Dedifferentiated amniotic fluid mesenchymal stem cell (primary cell): ENCODE measurements around the gene JDP2.

Experiments used
- DNase-seq: peaks from one replicate; pipeline ENCODE4 v3.0.0-alpha.2; 2016; ENCODE audit errors: extremely low spot score

The JDP2 gene

GRCh38 chr14:75514673-75515628 is 87.1 kb downstream of the JDP2 start:
- no peak for DNase-seq

- DNase-seq, result no peak
Measured at GRCh38 chr14:75515629-75515996, 87.8 kb downstream of the JDP2 start.

- no peak for DNase-seq
Measured at GRCh38 chr14:75518625-75519024, 90.8 kb downstream of the JDP2 start.

GRCh38 chr14:75519394-75519793 is 91.6 kb downstream of the JDP2 start:
- DNase-seq, result no peak

GRCh38 chr14:75519826-75520728 is 92.3 kb downstream of the JDP2 start:
- DNase-seq, result no peak

- no peak for DNase-seq
Measured at GRCh38 chr14:75520852-75521251, 93.0 kb downstream of the JDP2 start.

GRCh38 chr14:75521415-75522199 is 93.8 kb downstream of the JDP2 start:
- DNase-seq, result no peak

GRCh38 chr14:75522224-75522982 is 94.6 kb downstream of the JDP2 start, which contains the start of gene BATF:
BATF (plus strand) TSS chr14:75522469; CDS start chr14:75522683, 214 bp downstream.
- DNase-seq, result no peak

- no peak for DNase-seq
Measured at GRCh38 chr14:75522983-75523318, 95.1 kb downstream of the JDP2 start.
